OCI-M2 (cell line): ENCODE measurements around the gene CUL1.

Experiments
- DNase-seq: peaks from one replicate; lab custom pipeline; 2025; ENCODE audit not compliant: unreplicated experiment; lab: John Stamatoyannopoulos, UW

CUL1 gene

DNA sequence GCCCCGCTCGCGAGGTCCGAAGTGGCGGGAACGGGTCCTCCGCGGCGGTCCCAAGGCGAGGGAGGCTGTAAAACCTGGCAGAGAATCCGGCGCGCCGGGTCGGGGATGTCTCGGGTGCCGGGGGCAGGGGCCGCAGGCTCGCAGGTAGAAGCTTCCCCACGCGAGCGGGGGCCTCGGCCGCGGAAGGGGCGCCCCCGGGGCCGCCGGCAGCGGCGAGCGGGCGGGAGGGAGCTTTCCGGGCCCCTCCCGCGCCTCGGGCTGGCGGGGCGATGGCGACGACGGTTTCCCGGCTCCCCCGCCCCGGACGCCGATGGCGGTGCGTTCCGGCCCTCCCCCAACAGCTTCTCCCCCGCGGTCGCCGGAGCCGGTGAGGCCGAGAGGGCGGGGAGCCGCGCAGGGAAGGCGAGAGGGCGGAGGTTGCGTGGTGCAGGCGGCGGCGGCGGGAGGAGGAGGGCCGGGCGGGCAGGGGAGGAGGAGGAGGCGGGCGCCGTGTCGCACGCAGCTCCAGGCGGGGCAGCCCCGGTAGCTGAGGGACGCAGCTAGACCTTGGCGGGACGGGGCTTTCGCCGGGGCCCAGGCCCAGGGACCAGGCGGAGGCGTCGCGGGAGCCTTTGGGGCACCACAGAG is at the start of gene CUL1:
CUL1 (plus strand) TSS at position 507 of the 627 bp plus-strand sequence. CDS start 31,220 bp downstream, outside the sequence.
- DNase-seq = no peak

DNA sequence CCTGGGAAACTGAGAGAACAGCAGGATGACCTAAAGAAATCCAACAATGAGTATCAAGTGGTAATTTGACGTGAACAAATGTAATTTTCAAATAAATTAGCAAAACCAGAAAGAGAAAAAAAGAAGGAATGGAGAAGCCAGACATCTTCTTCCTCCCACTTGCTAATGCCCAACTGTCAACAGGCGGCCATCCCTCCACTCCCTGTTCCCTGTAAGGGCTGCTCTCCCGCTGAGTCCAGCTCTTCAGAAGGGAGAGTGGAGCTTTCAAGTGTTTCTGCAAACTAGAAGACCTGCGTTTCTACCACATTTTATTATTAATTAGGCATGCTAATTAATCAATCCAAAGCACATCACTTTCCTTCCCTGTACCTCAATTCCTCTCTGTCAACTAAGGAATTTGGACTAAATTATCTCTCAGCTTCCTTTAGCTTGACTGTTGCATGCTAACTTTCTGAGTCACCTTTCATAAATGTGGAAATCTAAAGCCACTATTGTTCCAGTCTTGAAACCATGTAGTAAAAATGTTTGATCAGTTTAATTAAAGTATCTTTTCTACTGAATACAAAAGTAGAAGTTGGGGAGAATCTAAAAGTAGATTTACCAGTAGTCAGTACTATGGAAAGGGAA is 48.4 kb upstream of the CUL1 start:
- DNase-seq = no peak

DNA sequence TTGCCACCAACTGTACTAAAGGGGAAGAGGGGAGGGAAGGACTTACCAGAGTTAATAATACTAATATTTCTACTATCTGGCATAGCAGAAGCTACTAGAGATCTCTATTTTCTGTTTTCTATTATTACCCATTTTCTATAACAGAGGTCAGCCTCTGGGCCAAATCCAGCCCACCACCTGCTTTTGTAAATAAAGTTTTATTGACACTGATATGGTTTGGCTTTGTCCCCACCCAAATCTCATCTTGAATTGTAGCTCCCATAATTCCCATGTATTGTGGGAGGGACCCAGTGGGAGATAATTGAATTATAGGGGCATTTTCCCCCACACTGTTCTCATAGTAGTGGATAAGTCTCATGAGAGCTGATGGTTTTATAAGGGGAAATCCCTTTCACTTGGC is 45.9 kb upstream of the CUL1 start:
- no peak for DNase-seq

DNA sequence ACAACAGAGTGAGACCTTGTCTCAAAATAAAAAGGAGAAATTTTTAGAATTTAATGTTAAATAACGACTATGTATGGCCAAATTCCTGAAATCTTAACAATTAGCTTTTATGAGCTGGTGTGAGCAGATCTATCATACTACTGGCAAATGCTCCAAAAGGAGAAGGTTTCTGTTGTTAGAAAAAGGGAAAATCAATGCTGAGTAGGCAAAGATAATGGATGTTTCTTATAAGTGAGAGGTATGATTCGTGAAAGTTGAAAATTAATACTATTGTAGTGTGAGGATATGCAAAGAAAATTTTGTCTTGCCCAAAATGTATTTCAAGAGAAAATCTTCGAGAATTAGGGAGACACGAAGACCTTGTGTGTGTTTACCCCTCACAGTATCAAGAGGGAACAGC is 40.8 kb upstream of the CUL1 start:
- no peak for DNase-seq

DNA sequence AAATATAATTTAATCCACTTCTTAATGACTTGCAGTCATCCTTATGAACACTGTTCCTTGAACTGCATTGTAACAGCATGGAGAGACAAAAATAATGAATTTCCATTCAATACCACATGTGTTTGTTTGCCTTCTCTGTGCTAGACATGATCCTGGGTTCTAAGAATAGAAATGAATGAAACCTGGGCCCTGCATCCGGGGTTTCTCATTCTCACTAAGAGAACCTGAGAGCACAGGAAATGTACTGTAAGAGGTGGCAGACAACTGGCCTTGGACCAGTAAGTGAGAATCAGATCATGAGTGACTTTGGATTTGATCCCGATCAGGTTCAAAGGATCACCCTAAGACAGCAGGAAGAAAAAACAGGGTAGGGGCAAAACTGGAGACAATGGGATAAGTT is 37.2 kb upstream of the CUL1 start:
- no peak for DNase-seq

DNA sequence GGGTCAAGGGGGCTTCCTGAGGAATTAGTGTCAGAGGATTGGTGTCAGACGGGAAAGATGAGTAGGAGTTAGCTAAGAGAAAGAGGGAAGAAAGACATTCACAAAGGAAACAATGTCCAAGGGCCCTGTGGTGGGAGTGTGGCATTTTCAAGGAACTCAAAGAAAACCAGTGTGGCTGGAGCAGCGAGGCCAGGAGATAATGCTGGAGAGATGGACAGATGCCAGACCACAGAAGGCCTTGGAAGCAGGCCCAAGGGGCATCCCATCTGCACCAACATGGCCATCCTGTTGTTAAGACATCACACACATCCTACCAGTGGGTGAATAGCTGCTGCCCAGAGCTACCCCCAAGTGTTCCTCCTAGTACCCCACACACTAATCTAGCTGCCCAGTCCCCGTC is 36.1 kb upstream of the CUL1 start:
- no peak for DNase-seq

DNA sequence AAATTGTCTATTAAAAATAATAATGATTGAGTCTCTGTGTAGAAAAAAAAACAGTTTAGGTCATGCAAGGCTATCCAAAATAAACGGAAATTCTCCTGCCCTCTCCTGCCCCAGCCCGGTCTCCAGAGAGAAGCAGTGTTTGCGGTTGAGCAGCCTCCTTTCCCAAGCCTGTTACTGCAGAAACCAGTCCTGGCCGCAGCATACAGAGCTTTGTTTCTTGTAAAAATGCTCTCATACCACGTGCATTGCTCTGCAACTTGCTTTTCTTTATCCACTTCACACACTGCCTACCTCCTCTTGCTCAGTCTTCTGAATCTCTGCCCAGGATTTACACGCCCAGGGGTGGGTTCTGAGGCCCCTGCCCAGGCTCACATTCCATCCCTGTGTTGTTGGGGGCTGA is 34.4 kb upstream of the CUL1 start:
- no peak for DNase-seq

DNA sequence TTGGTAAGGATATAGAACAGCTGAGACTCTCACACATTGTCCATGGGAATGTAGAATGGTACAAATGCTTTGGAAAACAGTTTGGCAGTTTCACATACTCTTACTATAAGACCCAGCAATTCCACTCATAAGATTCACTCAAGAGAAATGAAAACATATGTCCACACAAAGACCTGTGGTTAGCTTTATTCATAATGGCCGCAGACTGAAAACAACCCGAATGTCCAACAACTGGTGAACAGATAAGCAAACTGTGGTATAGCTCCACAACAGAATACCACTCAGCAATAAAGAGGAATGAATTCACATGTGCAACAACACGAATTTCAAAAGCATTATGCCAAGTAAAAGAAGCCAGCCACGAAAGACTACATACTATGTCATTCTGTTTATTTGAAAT is 33.5 kb upstream of the CUL1 start:
- no peak for DNase-seq

DNA sequence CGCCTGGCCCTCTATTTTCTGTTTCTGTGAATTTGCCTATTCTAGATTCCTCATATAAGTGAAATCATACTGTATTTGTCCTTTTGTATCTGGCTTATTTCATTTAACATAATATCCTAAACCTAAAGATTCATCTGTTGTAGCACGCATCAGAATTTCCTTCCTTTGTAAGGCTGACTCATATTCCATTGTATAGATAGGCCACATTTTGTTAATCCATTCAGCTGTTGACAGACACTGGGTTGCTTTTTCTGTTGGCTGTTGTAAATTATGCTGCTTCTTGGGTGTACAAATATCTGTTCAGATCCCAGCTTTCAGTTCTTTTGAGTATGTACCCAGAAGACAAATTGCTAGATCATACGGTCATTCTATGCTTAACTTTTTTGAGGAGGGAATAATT is 28.8 kb upstream of the CUL1 start:
- DNase-seq = no peak

DNA sequence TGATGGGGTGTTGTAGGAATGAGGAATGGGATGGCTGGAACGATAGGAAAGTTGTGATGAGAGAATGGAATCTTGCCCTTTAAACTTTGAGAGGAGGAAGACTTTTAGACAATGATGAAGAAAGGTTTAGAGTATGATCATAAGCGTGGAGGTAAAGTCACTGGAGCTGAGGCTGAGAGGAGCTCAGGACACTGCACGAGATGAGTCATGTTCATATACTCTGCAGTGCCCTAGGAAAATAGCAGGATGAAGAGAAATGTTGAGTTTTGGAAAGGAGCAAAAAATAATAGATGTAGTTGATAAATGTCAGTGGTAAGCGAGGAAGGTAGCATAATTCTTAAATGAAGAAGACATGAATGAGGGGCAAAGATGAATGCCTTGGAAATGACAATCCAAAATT is 28.3 kb upstream of the CUL1 start:
- no peak for DNase-seq

DNA sequence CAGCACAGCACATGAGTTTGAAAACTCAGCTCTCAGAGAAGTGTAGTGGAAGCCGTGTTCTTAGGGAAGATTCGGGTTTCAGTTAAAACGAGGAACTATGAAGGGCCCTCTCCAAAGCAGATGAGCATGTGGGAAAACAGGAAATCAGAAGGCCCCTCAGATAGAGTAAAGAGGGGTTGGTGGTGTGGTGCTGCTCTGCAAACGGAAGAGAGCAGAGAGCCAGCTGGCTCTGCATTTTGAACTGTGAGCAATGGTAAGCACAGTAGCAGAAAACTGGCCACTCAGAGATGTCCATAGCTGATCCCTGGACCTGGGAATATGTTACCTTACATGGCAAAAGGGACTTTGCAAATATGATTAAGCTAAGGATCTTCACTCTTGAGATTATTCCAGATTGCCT is 27.9 kb upstream of the CUL1 start:
- no peak for DNase-seq

DNA sequence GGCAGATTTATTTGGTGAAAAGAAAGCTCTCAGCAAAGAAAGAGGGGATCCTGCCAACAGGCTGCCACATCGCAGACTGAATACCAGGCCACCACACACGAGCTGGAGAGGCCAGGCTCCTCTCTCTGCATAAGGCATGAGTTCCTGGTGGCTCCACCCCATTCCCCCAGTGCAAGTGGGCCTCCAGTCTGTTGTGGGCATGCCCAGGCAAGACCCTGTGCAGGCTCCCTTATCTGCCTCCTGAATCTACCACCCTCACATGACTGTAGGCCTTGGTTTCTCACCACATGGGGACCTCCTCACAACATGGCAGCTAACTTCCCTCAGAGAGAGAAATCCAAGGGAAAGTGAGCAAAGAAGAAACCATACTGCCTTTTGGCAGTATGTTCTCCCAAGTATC is 26.7 kb upstream of the CUL1 start:
- no peak for DNase-seq

DNA sequence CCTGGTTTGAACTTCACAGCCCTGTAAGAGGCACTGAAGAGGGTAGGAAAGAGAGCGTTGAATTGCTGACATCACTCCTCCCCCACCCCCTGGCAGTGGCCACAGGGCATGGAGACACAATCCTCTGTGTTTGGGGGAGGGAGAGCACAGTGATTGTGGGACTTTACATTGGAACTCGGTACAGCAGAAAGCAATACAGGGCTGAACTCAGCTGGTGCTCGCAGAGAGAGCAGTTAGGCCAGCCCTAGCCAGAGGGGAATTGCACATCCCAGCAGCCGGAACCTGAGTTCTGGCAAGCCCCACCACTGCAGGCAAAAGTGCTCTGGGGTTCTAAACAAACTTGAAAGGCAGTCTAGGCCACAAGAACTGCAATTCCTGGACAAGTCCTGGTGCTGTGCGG is 24.0 kb upstream of the CUL1 start:
- no peak for DNase-seq

DNA sequence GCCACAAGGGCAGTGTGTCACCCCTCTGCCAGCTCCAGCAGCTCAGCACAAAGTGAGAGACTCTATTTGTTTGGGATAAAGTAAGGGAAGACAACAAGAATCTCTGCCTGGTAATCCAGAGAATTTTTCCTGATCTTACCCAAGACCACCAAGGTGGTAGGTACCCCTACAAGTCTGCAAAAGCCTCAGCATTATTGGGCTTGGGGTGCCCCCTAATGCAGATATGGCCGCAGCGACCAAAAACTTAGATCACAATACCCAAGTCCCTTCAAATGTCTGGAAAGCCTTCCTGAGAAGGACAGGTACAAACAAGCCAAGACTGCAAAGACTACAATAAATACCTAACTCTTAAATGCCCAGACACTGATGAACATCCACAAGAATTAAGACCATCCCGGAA is 22.4 kb upstream of the CUL1 start:
- DNase-seq = no peak

DNA sequence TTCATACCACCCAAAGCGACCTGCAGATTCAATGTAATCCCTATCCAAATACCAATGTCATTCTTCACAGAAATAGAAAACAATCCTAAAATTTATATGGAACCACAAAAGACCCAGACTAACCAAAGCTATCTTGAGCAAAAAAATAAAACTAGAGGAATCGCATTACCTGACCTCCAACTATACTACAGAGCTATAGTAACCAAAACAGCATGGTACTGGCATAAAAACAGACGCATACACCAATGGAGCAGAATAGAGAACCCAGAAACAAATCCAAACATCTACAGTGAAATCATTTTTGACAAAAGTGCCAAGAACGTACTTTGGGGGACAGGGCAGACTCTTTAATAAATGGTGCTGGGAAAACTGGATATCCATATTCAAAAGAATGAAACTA is 16.9 kb upstream of the CUL1 start:
- DNase-seq = no peak

DNA sequence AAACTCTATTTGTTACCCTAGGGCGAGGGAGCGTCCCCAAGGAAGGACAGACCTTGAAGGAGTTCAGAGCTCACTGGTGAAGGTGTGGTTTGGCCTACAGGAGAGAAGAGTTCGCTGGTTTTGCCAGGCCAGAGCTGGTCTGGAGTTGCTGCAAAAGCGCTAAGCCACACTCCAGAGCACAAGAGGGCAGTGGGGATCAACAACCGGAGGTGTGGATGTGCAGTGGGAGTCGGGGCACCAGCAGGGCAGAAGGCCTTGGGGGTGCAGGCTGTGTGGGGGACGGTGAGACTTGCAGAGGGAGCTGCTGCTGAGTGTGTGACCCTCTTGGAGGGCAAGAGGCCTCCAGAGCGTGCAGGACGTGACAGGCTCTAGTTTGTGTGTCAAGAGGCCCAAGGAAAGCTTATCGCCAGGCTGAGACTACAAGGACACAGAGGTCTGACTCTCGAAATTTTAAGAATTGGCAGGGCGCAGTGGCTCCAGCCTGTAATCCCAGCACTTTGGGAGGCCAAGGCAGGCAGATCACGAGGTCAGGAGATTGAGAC is 14.3 kb upstream of the CUL1 start:
- no peak for DNase-seq

DNA sequence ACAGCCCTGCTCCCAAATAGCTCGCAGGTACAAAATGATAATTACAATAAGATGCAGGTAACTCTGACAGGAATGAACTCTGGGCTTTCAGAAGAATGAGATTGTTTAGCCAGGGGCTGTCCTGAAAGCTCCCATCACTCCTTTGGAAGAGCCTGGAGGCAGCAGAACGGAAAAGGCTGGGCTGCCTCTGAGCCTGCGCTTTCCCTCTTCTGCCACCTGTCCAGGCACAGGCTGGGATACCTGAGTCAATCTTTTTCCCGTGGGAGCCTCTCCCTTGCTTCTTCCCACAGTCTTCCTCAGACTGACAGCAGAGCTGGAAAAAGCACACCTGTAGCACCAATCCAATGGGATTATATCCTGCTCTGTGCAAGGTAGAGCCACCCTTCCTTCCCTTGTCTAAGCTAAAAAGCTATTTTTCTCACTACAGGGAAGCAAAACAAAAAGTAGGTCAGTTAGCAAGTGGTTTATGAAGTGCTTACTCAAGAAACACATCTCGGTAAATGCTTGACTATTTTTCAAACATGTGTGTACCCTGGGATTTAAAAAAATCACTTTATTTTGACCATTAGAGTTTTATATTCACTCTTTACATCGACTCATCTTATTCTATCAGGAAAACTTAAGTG is 12.3 kb upstream of the CUL1 start:
- DNase-seq = no peak

DNA sequence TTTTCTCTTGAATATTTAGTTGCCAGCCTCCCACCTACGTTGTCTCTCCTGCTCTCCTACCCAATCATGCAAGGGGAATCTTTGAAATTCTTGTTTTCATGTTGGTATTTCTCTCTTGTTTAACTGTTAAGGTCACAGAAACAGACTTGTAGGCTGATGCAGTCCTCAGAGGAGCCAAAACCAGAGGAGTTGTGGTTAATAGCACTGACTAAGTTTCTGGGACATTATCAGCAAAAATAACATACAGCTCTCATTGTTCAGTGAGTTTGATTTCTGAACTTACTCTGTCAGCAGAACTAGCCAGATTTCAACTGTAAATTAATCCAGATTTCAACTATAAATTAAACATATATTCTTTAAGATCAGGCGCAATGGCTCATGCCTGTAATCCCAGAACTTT is 11.1 kb upstream of the CUL1 start:
- no peak for DNase-seq

DNA sequence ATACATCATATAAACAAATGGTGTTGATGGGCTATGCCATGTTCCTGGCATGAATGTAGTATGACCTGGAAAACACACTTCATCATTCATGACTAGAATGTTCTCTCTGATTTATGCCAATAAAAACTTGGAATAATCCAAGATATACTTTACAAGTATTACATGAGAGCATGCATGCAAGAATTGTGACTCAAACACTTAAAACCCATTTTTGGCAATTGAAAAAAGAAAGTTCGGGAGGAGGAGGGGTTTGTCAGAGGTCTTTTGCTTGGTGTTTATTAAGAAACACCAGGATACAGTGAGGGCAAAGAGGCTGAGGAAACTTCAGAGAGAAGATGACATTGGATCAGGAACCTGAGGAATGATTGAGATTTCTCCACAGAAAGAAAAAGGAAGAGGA is 10.2 kb upstream of the CUL1 start:
- DNase-seq = no peak

DNA sequence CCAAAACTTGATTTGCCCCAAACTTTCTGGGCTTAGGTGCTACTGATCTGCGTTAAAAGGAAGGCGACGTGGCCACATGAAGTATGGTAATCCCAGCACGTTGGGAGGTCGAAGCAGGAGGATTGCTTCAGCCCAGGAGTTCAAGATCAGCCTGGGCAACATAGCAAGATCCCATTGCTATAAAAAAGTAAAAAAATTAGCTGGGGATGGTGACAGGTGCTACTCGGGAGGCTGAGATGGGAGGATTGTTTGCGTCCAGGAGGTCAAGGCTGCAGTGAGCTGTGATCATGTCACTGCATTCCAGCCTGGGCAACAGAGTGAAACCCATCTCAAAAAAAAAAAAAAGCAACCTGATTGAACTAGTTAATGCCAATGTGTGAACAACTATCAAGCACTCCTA is 5.1 kb upstream of the CUL1 start:
- no peak for DNase-seq

DNA sequence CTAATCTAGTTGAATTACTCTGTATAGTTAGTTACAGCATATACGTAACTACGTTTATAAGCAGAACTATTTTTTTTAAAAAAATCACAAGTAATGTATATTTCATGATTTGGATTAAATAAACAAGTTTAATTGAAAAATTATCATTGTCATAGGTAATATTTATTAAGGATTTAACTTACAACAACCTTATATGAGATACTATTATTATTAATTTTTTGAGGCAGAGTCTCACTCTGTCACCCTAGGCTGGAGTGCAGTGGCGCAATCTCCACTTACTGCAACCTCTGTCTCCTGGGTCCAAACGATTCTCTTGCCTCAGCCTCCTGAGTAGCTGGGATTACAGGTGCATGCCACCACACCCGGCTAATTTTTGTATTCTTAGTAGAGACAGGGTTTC is 4.1 kb upstream of the CUL1 start:
- no peak for DNase-seq

DNA sequence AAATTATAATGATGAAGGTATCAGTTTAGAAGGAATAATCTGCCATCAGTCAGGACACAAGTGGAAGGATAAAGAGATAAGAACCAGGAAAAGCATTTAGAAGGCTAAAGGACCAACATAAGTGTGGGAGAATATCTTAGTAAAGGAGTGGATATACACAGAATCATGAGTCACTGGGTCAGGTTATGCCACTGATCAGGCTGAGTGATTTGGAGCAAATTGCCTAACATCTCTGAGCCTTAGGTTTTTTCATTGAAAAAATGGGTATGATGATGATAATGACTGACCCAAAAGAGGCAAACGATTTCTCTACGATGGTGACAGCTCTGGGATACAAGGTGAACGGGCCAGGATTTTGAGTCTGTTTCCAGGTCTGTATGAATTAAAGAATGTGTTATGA is 2.8 kb upstream of the CUL1 start:
- no peak for DNase-seq

DNA sequence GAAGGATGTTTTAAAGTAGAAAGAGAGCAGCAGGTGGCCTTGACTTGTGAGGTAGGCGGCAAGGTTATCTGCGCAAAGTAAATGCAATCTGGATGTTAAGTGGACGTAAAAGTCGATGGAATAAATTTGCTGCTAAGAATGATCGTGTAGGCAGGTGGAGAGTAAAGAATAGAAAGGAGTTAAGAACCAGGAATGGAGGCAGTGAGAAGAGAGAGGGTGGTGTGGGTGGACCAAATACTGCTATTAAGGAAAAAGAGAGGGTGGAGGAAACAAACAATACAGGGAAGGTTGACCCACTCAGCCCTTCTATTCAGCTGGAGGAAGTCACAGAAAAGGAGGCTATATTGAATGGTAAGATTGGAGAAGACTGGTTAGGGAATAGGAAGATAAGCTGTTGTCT is 1.9 kb upstream of the CUL1 start:
- no peak for DNase-seq
